IMR-90 (cell line): Measurements from ENCODE around the gene SLIT3. TPM values are rescaled to one million over a fixed set of nuclear protein-coding genes. Genes with fewer than 3 reads are reported as not detected.

Experiments
- ATAC-seq: fragments of 200-7000 bp; cut with Tn5 transposase; 2 replicates; pipeline ENCODE4 v1.9.1; 2020; ENCODE audit warnings: low read depth, mild to moderate bottlenecking, moderate library complexity
- BruUV-seq: library from RNA; stranded (reverse); fragments of 400-500 nt; replicated peaks from 2 replicates; lab custom pipeline; 2021; lab: Mats Ljungman, UMichigan
- CTCF ChIA-PET: fragments of 300-600 bp; formaldehyde crosslinking; extraction: SDS; loops from one replicate; lab custom pipeline; 2021; ENCODE audit warnings: antibody characterized with exemption; lab: Yijun Ruan, JAX
- POLR2A ChIA-PET: fragments of 300-600 bp; sonication (Branson Sonifier 250); formaldehyde crosslinking; loops from one replicate; lab custom pipeline; 2022; ENCODE audit warnings: antibody characterized with exemption; ENCODE audit not compliant: unreplicated experiment; lab: Charles Lee
- DNase-seq: peaks from one replicate; pipeline ENCODE4 v3.0.0; 2013
- H2AFZ ChIP-seq: replicated peaks from 2 replicates; pipeline ENCODE3; 2013; ENCODE audit warnings: low read length, mild to moderate bottlenecking; ENCODE audit not compliant: poor library complexity
- H2AK5ac ChIP-seq: 2 replicates; pipeline ENCODE4 v1.6.1; 2013; ENCODE audit warnings: low read depth, low read length, inconsistent platforms
- H2AK9ac ChIP-seq: replicated peaks from 2 replicates; pipeline ENCODE3; 2013; ENCODE audit warnings: mild to moderate bottlenecking, low read depth, low read length, moderate library complexity; ENCODE audit not compliant: poor library complexity
- H2BK120ac ChIP-seq: 2 replicates; pipeline ENCODE4 v1.6.1; 2013; ENCODE audit warnings: low read depth, low read length, inconsistent platforms
- H2BK15ac ChIP-seq: 3 replicates; pipeline ENCODE4 v1.6.1; 2013; ENCODE audit warnings: low read depth, low read length, inconsistent platforms
- H2BK20ac ChIP-seq: 2 replicates; pipeline ENCODE4 v1.6.1; 2013; ENCODE audit warnings: low read depth, mild to moderate bottlenecking, inconsistent platforms, low read length, moderate library complexity
- H2BK5ac ChIP-seq: 2 replicates; pipeline ENCODE4 v1.6.1; 2013; ENCODE audit warnings: mild to moderate bottlenecking, low read depth, low read length, inconsistent platforms; ENCODE audit not compliant: poor library complexity, severe bottlenecking
- H3K14ac ChIP-seq: replicated peaks from 2 replicates; pipeline ENCODE4 v1.6.1; 2013; ENCODE audit warnings: low read depth, low read length, inconsistent platforms
- H3K18ac ChIP-seq: 2 replicates; pipeline ENCODE4 v1.6.1; 2013; ENCODE audit warnings: low read depth, low read length, control low read depth
- H3K23ac ChIP-seq: 2 replicates; pipeline ENCODE4 v1.6.1; 2013; ENCODE audit warnings: low read depth, low read length, inconsistent platforms
- H3K27ac ChIP-seq: 2 replicates; pipeline ENCODE4 v1.5.1; 2013; ENCODE audit warnings: mild to moderate bottlenecking, control low read depth, low read length; ENCODE audit not compliant: insufficient read depth
- H3K27me3 ChIP-seq: 2 replicates; pipeline ENCODE4 v1.6.1; 2013; ENCODE audit warnings: low read length; ENCODE audit not compliant: control insufficient read depth, insufficient read depth
- H3K36me3 ChIP-seq: 2 replicates; pipeline ENCODE4 v1.6.1; 2013; ENCODE audit warnings: low read length, mixed read lengths; ENCODE audit not compliant: control insufficient read depth, insufficient read depth
- H3K4ac ChIP-seq: 2 replicates; pipeline ENCODE4 v1.6.1; 2013; ENCODE audit warnings: low read depth, low read length, inconsistent platforms
- H3K4me1 ChIP-seq: 2 replicates; pipeline ENCODE4 v1.6.1; 2013; ENCODE audit warnings: low read length, mixed read lengths; ENCODE audit not compliant: control insufficient read depth, insufficient read depth
- H3K4me2 ChIP-seq: 2 replicates; pipeline ENCODE4 v1.6.1; 2013; ENCODE audit warnings: low read depth, mild to moderate bottlenecking, control low read depth, low read length, moderate library complexity
- H3K4me3 ChIP-seq: 2 replicates; pipeline ENCODE4 v1.5.1; 2013; ENCODE audit warnings: low read depth, mild to moderate bottlenecking, control low read depth, low read length, moderate library complexity; ENCODE audit not compliant: insufficient read depth
- H3K56ac ChIP-seq: 2 replicates; pipeline ENCODE4 v1.6.1; 2013; ENCODE audit warnings: low read length, inconsistent platforms; ENCODE audit not compliant: insufficient read depth; ENCODE audit errors: extremely low read depth
- H3K79me1 ChIP-seq, 2 experiments: 2 replicates each; pipeline ENCODE4 v1.6.1; 2013; ENCODE audit warnings: low read length in 2 of 2, inconsistent platforms in 1 of 2, low read depth in 1 of 2
- H3K9ac ChIP-seq: 2 replicates; pipeline ENCODE4 v1.6.1; 2013; ENCODE audit warnings: low read depth, low read length, control low read depth
- H3K9me1 ChIP-seq: 2 replicates; pipeline ENCODE4 v1.6.1; 2013; ENCODE audit warnings: low read length, inconsistent platforms; ENCODE audit not compliant: insufficient read depth
- H3K9me3 ChIP-seq: 2 replicates; pipeline ENCODE4 v1.6.1; 2013; ENCODE audit warnings: low read length; ENCODE audit not compliant: control insufficient read depth, insufficient read depth
- H4K20me1 ChIP-seq: 2 replicates; pipeline ENCODE4 v1.6.1; 2013; ENCODE audit warnings: low read length, inconsistent platforms; ENCODE audit not compliant: insufficient read depth
- H4K5ac ChIP-seq: 2 replicates; pipeline ENCODE4 v1.6.1; 2013; ENCODE audit warnings: mild to moderate bottlenecking, low read depth, low read length, control low read depth
- H4K8ac ChIP-seq, 2 experiments: 2 replicates each; pipeline ENCODE4 v1.6.1; 2013; ENCODE audit warnings: low read depth in 2 of 2, low read length in 2 of 2, control low read depth in 1 of 2, inconsistent platforms in 1 of 2
- H4K91ac ChIP-seq: 2 replicates; pipeline ENCODE4 v1.6.1; 2013; ENCODE audit warnings: low read depth, low read length, inconsistent platforms; ENCODE audit not compliant: insufficient read depth
- BHLHE40 ChIP-seq: fragments of 150-350 bp; IDR thresholded peaks from 2 replicates; pipeline ENCODE4 v1.6.1; 2016; ENCODE audit warnings: mild to moderate bottlenecking, low read depth, low read length
- CEBPB ChIP-seq: IDR thresholded peaks from 2 replicates; pipeline ENCODE4 v1.6.1; 2012; ENCODE audit warnings: low read depth, low read length, improper control_type of control experiment
- CHD1 ChIP-seq: IDR thresholded peaks from 2 replicates; pipeline ENCODE4 v1.6.1; 2012; ENCODE audit warnings: low read depth, low read length, improper control_type of control experiment
- FOS ChIP-seq: fragments of 150-350 bp; IDR thresholded peaks from 2 replicates; pipeline ENCODE4 v1.6.1; 2016; ENCODE audit warnings: low read depth, low read length
- MAFK ChIP-seq: IDR thresholded peaks from 2 replicates; pipeline ENCODE4 v1.6.1; 2012; ENCODE audit warnings: low read depth, low read length, improper control_type of control experiment
- MAZ ChIP-seq: IDR thresholded peaks from 2 replicates; pipeline ENCODE4 v1.6.1; 2012; ENCODE audit warnings: low read depth, mild to moderate bottlenecking, low read length, improper control_type of control experiment, moderate library complexity, borderline replicate concordance
- MXI1 ChIP-seq: IDR thresholded peaks from 2 replicates; pipeline ENCODE4 v1.6.1; 2012; ENCODE audit warnings: low read depth, mild to moderate bottlenecking, low read length, moderate library complexity, borderline replicate concordance
- NFE2L2 ChIP-seq: fragments of 150-350 bp; IDR thresholded peaks from 2 replicates; pipeline ENCODE4 v1.6.1; 2016; ENCODE audit warnings: low read depth, mild to moderate bottlenecking, low read length
- POLR2A ChIP-seq: IDR thresholded peaks from 2 replicates; pipeline ENCODE4 v1.6.1; 2012; ENCODE audit warnings: mild to moderate bottlenecking, low read depth, low read length
- RAD21 ChIP-seq: IDR thresholded peaks from 2 replicates; pipeline ENCODE4 v1.6.1; 2012; ENCODE audit warnings: low read length, improper control_type of control experiment
- RCOR1 ChIP-seq: IDR thresholded peaks from 2 replicates; pipeline ENCODE4 v1.6.1; 2012; ENCODE audit warnings: mild to moderate bottlenecking, low read length, improper control_type of control experiment; ENCODE audit not compliant: insufficient replicate concordance
- RFX5 ChIP-seq: IDR thresholded peaks from 2 replicates; pipeline ENCODE4 v1.8.0; 2012; ENCODE audit warnings: low read depth, mild to moderate bottlenecking, low read length, moderate library complexity
- SMC3 ChIP-seq: fragments of 150-350 bp; IDR thresholded peaks from 2 replicates; pipeline ENCODE4 v1.6.1; 2016; ENCODE audit warnings: low read depth, mild to moderate bottlenecking, antibody characterized with exemption, low read length, moderate library complexity
- WGBS, 2 experiments: methylation state at CpG; one replicate each; pipeline versions ENCODE4 v1.1.5 to v1.1.7; 2013; ENCODE audit warnings: missing lambda C conversion rate in 2 of 2; ENCODE audit not compliant: insufficient read length in 1 of 2; ENCODE audit errors: extremely low coverage in 2 of 2; 5-methylcytosine and 5-hydroxymethylcytosine counted together
- dilution Hi-C: fragments of 300-500 bp; cut with HindIII; formaldehyde crosslinking; loops from one replicate; pipeline ENCODE4 v1.14.3; 2018; ENCODE audit warnings: low sequenced_read_pairs; ENCODE audit not compliant: unreplicated experiment
- in situ Hi-C: fragments of 300-500 bp; cut with MboI; formaldehyde crosslinking; loops from 3 replicates; pipeline ENCODE4 v1.14.3; 2019; ENCODE audit warnings: low sequenced_read_pairs, inconsistent platforms, mixed read lengths
- intact Hi-C: fragments of 100-400 bp; cut with micrococcal nuclease; formaldehyde crosslinking; loops from 2 replicates; pipeline ENCODE4 v1.10.0; 2022
- polyA plus RNA-seq, 3 experiments: library from polyadenylated mRNA; depleted of rRNA; stranded (reverse); fragments of >200 nt; gene quantifications; 2 replicates each; pipeline ENCODE4 v1.2.3, GENCODE V29; 2012; ENCODE audit warnings: low replicate concordance in 1 of 3
- total RNA-seq: library from RNA; depleted of rRNA; stranded (reverse); fragments of >200 nt; gene quantifications from 2 replicates; pipeline ENCODE4 v1.2.3, GENCODE V29; 2012
- TF ChIP-seq, protein P1 (sequence below): fragments of 150-350 bp; IDR thresholded peaks from 2 replicates; pipeline ENCODE4 v1.6.1; 2017; ENCODE audit warnings: mild to moderate bottlenecking, antibody characterized with exemption, low read length, low read depth
- TF ChIP-seq, protein P2 (sequence below): fragments of 150-350 bp; IDR thresholded peaks from 2 replicates; pipeline ENCODE4 v1.6.1; 2016; ENCODE audit warnings: low read depth, mild to moderate bottlenecking, low read length, moderate library complexity, borderline replicate concordance
- TF ChIP-seq, protein P3 (sequence below): conservative IDR thresholded peaks from 2 replicates; pipeline ENCODE4 v1.5.1; 2012; ENCODE audit warnings: mild to moderate bottlenecking, low read depth, low read length, improper control_type of control experiment

Gene SLIT3
- total and polyA plus RNA-seq, 2 of the 4 experiments (the other 2 are of a cell fraction) = 0.18 to 0.50 TPM

DNA sequence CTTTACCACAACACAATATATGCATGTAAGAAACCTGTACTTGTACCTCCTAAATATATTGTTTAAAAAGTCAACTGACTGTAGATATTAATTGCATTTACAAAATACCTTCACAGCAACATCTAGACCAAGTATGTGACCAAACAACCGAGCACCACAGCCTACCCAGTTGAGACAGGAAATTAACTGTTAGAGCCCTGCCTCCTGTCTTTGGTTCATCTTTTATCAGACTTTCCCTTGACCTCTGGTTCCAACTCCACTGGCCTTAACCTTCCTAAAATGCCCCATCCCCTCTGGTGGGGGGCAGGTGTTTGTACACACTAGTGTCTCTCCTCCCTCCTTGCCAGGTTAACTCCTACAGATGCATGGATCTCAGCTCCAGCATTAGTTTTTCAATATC, 566.8 kb downstream of the SLIT3 start:
- Histone ChIP-seq H2BK5ac (no peak overlapping the region), H2AFZ (no peak overlapping the region), H3K4me2 (no peak overlapping the region), H4K8ac (no peak overlapping the region), H3K4me3 (no peak overlapping the region), H2BK15ac (no peak overlapping the region), H3K9me1 (no peaks in the 10 kb centered on the region), H3K23ac (no peak overlapping the region), H3K56ac (no peak overlapping the region), H3K4me1 (no peaks in the 10 kb centered on the region), H3K79me1 (no peaks in the 10 kb centered on the region), H2AK5ac (no peak overlapping the region), H4K91ac (no peak overlapping the region), H3K9me3 (no peaks in the 10 kb centered on the region), H3K27ac (no peak overlapping the region), H3K18ac (no peak overlapping the region), H2BK120ac (no peak overlapping the region), H4K5ac (no peak overlapping the region), H3K14ac (no peak overlapping the region), H2BK20ac (no peak overlapping the region), H4K20me1 (no peaks in the 10 kb centered on the region), H3K9ac (no peak overlapping the region), H3K27me3 (no peaks in the 10 kb centered on the region), H3K36me3 (no peaks in the 10 kb centered on the region), H2AK9ac (no peak overlapping the region), H3K4ac (no peak overlapping the region)
- TF ChIP-seq MXI1 (no peak), RAD21 (no peak), SMC3 (no peak), MAZ (no peak), RCOR1 (no peak), FOS (no peak), MAFK (no peak), CHD1 (no peak), NFE2L2 (no peak), BHLHE40 (no peak), CEBPB (no peak), RFX5 (no peak), POLR2A (no peak)
- TF ChIP-seq, protein P1, sequence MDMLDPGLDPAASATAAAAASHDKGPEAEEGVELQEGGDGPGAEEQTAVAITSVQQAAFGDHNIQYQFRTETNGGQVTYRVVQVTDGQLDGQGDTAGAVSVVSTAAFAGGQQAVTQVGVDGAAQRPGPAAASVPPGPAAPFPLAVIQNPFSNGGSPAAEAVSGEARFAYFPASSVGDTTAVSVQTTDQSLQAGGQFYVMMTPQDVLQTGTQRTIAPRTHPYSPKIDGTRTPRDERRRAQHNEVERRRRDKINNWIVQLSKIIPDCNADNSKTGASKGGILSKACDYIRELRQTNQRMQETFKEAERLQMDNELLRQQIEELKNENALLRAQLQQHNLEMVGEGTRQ = no peak
- TF ChIP-seq, protein P2, sequence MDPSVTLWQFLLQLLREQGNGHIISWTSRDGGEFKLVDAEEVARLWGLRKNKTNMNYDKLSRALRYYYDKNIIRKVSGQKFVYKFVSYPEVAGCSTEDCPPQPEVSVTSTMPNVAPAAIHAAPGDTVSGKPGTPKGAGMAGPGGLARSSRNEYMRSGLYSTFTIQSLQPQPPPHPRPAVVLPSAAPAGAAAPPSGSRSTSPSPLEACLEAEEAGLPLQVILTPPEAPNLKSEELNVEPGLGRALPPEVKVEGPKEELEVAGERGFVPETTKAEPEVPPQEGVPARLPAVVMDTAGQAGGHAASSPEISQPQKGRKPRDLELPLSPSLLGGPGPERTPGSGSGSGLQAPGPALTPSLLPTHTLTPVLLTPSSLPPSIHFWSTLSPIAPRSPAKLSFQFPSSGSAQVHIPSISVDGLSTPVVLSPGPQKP = no peak
- TF ChIP-seq, protein P3, sequence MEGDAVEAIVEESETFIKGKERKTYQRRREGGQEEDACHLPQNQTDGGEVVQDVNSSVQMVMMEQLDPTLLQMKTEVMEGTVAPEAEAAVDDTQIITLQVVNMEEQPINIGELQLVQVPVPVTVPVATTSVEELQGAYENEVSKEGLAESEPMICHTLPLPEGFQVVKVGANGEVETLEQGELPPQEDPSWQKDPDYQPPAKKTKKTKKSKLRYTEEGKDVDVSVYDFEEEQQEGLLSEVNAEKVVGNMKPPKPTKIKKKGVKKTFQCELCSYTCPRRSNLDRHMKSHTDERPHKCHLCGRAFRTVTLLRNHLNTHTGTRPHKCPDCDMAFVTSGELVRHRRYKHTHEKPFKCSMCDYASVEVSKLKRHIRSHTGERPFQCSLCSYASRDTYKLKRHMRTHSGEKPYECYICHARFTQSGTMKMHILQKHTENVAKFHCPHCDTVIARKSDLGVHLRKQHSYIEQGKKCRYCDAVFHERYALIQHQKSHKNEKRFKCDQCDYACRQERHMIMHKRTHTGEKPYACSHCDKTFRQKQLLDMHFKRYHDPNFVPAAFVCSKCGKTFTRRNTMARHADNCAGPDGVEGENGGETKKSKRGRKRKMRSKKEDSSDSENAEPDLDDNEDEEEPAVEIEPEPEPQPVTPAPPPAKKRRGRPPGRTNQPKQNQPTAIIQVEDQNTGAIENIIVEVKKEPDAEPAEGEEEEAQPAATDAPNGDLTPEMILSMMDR = no peak
- in situ Hi-C loops = no loop called here
- CTCF ChIA-PET = no interaction called here
- no peak for DNase-seq
- no TSS peak for BruUV-seq
- ATAC-seq = no peak
- dilution Hi-C loops = no loop called here
- intact Hi-C loops = no loop called here
- WGBS, 2 experiments = no CpG with 5 or more reads among the region's 1 CpG
- POLR2A ChIA-PET = no interaction called here
